Measurements from ENCODE around the gene CARF.
"Not testable (repeated sequence)": the region's sequence is repeated elsewhere in the genome, so short reads cannot be mapped to it uniquely, and the experiment has no call there.

Gene CARF

DNA sequence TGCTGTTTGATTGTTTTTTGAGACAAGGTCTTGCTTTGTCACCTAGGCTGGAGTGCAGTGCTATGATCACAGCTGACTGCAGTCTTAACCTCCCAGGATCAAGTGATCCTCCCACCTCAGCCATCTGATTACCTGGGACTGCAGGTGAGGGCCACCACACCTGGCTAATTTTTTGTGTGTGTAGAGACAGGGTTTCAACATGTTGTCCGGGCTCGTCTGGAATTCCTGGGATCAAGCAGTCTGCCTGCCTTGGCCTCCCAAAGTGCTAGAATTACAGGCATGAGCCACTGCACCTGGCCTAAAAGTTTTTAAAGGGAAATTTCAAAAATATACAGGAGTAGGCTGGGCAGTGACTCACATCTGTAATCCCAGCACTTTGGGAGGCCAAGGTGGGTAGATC, 22.4 kb downstream of the CARF start:
- DNase-seq = no peak

DNA sequence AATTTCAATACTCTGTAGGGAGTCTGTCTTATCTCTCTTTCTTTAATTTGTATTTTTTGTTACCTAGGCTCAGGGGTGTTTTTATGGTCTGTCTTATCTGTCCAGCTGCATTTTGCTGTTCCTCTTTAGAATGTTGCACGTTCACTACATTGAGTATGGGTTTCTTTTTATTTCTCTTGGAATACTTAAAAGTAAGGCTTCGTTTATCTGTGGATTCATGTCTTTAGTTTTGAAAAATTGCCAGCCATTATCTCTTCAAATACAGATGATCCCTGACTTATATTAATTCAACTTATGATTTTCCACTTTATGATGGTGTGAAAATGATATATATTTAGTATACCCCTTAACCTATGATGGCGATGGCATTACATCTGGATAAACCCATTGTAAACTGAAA, 26.9 kb downstream of the CARF start:
- no peak for DNase-seq

DNA sequence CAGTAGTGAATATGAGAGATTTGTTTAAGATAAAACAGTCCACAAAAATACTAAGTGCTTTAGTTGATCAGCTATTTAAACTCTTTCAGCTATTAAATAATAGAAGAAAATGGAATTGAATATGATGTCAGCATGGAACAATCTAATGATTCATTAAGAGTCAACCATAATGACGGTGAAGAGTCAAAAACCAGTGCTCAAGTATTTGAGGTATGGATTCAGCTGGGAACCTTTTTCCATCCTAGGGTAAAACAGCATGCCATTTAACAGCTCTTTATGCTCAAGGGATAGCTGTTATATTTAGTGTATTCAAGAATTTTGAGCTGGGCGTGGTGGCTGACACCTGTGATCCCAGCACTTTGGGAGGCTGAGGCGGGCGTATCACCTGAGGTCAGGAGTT, 29.7 kb downstream of the CARF start:
- no peak for DNase-seq

DNA sequence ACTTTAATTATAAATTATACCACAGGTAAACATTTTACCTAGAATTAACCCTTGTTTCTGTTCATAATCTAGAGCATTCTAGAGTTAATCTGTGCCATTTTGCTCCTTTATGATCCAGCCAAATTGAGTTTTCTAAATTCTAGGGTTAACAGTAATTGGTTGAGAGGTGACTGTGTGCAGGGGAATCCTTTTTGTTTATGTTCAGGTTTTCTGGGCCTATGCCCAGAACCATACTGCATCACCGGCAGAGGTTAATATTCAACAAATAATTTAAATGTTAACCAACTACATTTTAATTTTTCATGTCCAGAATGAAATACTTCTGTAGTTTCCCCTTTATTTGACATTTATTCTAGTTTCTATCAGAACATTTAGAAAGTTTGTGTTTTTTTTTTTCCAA, 32.3 kb downstream of the CARF start:
- no peak for DNase-seq

GRCh38 chr2:202944816-202945215, 32.7 kb downstream of the CARF start:
- DNase-seq = no peak

GRCh38 chr2:202945497-202945896, 33.4 kb downstream of the CARF start:
- no peak for DNase-seq

DNA sequence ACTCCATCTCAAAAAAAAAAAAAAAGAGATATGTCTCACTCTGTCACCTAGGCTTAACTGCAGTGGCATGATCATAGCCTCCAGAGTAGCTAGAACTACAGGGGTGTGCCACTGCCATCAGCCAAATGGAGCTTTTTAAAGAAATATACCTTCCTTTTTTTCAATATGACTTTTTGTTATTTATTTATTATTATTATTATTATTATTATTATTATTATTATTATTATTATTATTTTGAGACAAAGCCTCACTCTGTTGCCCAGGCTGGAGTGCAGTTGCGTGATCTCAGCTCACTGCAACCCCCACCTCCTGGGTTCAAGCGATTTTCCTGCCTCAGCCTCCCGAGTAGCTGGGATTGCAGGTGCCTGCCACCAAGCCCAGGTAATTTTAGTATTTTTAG, 37.3 kb downstream of the CARF start:
- DNase-seq = not testable (repeated sequence)

GRCh38 chr2:202950592-202950991, 38.5 kb downstream of the CARF start:
- DNase-seq = no peak

DNA sequence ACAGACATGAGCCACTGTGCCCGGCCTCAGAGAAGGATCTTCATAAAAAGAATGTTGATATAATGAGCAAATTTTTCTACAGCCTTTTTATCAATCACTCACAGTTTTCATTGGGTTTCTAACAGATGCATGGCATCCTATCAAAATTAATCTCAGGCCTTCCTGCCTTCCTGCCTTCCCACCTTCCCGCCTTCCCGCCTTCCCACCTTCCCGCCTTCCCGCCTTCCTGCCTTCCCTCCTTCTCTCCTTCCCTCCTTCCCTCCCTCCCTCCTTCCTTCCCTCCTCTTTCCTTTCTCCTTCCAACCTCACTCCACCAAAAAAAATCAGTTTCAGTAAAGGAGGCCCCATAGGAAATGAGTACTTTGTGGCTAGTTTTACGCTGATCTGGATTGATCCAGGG, 48.4 kb downstream of the CARF start:
- no peak for DNase-seq

DNA sequence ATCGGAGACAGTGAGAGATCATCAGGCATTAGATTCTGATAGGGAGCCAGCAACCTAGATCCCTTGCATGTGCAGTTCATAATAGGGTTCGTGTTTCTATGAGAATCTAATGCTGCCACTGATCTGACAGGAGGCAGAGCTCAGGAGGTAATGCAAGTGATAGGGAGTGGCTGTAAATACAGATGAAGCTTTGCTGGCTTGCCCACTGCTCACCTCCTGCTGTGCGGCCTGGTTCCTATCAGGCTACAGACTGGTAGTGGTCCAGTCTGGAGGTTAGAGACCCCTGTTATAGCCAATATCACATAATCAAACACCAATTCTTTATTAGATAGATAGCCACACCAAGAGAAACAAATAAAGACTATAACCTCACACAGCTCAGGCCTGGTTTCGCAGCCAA, 51.6 kb downstream of the CARF start:
- DNase-seq = no peak

GRCh38 chr2:202965810-202966460, 53.9 kb downstream of the CARF start:
- no peak for DNase-seq

DNA sequence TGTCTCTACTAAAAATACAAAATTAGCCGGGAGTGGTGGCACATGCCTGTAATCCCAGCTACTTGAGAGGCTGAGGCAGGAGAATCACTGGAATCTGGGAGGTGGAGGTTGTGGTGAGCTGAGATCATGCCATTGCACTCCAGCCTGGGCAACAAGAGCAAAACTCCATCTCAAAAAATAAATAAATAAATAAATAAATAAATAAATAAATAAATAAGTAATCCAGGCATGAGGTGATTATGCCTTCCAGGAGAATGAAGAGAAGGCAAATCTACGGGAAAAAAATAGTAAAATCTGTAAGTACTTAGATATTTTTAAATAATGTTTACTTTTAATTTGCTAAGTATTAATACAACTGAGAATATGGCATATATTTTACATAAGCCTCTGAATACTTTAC, 57.3 kb downstream of the CARF start:
- DNase-seq = not testable (repeated sequence)

GRCh38 chr2:202976809-202977208, 64.7 kb downstream of the CARF start:
- no peak for DNase-seq

- no peak for DNase-seq
Observed at GRCh38 chr2:202982779-202983491, 70.9 kb downstream of the CARF start.

- DNase-seq = no peak
Observed at GRCh38 chr2:202989749-202990148, 77.7 kb downstream of the CARF start.

DNA sequence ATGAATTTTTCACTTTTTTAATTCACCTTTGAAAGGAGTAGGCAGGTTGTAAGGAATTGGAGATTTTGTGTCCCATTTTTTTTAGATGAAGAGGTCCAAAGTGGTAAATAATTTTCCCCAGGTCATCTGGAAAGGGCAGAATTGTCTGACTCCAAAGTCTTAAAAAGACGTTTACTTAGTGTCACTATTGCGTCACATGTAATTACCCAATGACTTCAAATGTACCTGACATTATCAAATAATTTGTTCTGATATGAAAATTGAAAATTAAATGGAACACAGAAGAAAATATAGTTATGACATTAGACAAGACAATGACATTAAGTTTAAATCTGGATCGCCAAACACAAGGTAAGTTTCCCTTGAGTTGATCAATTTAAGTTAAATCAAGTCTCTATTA, 78.4 kb downstream of the CARF start:
- no peak for DNase-seq

GRCh38 chr2:202997113-202997512, 85.0 kb downstream of the CARF start:
- not testable (repeated sequence) for DNase-seq

DNA sequence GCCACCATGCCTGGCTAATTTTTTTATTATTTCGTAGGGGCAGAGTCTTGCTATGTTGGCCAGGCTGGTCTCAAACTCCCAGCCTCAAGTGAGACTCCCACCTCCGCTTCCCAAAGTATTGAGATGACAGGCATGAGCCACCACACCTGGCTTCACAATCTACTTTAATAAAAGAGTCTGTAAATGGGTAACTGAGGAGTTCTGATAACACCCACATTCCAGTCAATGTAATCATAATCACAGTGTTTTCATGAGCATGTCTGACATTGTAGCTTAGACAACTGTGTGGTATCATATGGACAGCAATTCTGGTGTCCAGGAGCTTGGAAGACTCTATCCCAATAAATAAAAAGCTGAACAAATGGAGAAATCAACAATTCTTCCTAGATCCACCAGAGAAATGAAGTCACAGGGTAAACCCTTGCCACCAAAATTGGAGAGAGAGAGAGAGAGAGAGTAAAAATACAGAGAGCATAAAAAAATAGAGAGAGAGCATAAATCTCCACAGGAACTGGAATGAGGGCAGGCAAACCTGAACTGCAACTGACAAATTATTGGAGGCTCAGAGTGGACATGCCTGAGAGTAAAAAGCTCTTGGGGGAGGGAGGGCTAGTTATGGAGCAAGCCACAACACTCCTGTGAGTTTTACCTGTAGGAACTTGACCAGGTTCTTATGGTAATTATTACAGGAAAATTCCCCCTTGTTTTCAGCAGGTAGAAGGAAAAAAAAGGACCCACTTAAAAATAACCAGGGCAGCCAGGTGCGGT, 90.2 kb downstream of the CARF start:
- DNase-seq = no peak

GRCh38 chr2:203003716-203004115, 91.6 kb downstream of the CARF start:
- no peak for DNase-seq

GRCh38 chr2:203014456-203015199, 102.6 kb downstream of the CARF start, which contains the start of gene NBEAL1:
TSS of gene NBEAL1 (plus strand) at chr2:203014875. CDS start at chr2:203016385, 1,510 bp downstream.
- DNase-seq = peak; percentile 99

- DNase-seq = no peak
Observed at GRCh38 chr2:203016716-203017115, 104.6 kb downstream of the CARF start.

DNA sequence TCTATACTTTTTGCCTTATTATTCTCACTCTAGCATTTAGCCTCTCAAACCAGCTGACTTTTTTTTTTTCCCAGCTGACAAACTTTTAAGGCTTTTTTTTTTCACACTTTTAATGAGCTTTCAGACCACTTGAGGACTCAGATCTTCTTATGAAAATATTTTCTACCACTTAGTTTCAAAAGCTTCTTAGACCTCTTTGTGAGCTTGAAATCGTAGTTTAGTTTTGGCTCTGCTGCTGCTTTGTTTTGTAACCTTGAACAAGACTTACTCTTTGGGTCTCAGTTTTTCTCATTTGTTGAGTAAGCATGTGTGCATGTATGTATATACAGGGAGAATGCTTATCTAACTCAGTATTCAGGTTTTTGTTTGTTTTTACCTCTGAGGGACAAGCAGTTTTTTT, 106.1 kb downstream of the CARF start:
- no peak for DNase-seq

DNA sequence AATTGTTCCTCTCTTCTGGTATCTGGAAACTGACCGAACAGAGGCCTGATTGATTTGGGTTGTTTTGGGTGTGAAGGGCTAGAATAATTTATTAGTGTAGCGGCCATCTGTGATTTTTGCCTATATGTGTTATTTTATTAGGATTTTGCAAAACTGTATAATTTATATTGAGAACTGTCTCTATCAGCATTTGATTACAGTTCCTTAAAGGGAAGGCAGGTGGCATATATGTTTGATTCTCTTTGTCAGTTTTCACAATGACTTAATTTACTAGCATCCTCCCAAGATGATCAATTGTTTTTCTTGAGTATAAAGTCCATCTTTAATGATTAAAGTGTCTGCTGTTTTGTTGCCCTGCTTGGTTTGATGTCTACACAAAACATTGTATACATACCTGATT, 107.1 kb downstream of the CARF start:
- no peak for DNase-seq
